ENCODE results near the gene WLS.

- TF ChIP-seq CSDC2 (CRISPR knock-in tag; IDR thresholded peaks at IDR 0.05) (no peak), ZFP3 (CRISPR knock-in tag; IDR thresholded peaks at IDR 0.05) (no peak), TSHZ2 (CRISPR knock-in tag; IDR thresholded peaks at IDR 0.05) (no peak), PPARA (CRISPR knock-in tag; IDR thresholded peaks at IDR 0.05; ENCODE audit: borderline replicate concordance) (no peak), CSRNP3 (CRISPR knock-in tag; IDR thresholded peaks at IDR 0.05) (no peak), ZNF70 (CRISPR knock-in tag; IDR thresholded peaks at IDR 0.05) (no peak), TCF4 (CRISPR knock-in tag; IDR thresholded peaks at IDR 0.05; ENCODE audit: borderline replicate concordance) (no peak), POU6F1 (CRISPR knock-in tag; IDR thresholded peaks at IDR 0.05; ENCODE audit: borderline replicate concordance, low read depth) (no peak), ZFP30 (CRISPR knock-in tag; IDR thresholded peaks at IDR 0.05) (no peak)
Observed at GRCh38 chr1:68128157-68128556, 104.2 kb downstream of the WLS start.
